Endometrial microvascular endothelial cells (primary cell): ENCODE results near the gene CCNJL. TPM values are rescaled to one million over a fixed set of nuclear protein-coding genes. Genes with fewer than 3 reads are reported as not detected.

Source experiments
- in situ Hi-C: cut with HindIII; loops from 2 replicates; pipeline ENCODE4 v1.10.0; 2017; ENCODE audit warnings: low sequenced_read_pairs, low pct_unique_long_range_greater_than_20kb; ENCODE audit errors: inconsistent ontology term
- total RNA-seq: library from RNA; depleted of rRNA; stranded (reverse); fragments of >200 nt; gene quantifications from one replicate; pipeline ENCODE4 v1.2.3, GENCODE V29; 2015; ENCODE audit errors: inconsistent ontology term

CCNJL gene
- total RNA-seq, 1 donor from 2014 or later, result 8.6 TPM

- in situ Hi-C loops, result no loop called here
Observed at GRCh38 chr5:160245506-160246086, 66.8 kb downstream of the CCNJL start.

GRCh38 chr5:160242145-160242544 lies 70.2 kb downstream of the CCNJL start:
- in situ Hi-C loops, result no loop called here

- in situ Hi-C loops, result no loop called here
Observed at GRCh38 chr5:160240350-160240749, 72.0 kb downstream of the CCNJL start.

- in situ Hi-C loops, result no loop called here
Observed at GRCh38 chr5:160237571-160238093, 74.7 kb downstream of the CCNJL start.

GRCh38 chr5:160235731-160236130 lies 76.6 kb downstream of the CCNJL start:
- in situ Hi-C loops, result no loop called here

GRCh38 chr5:160233215-160233614 lies 79.1 kb downstream of the CCNJL start:
- in situ Hi-C loops, result no loop called here

GRCh38 chr5:160231783-160232342 lies 80.5 kb downstream of the CCNJL start:
- in situ Hi-C loops, result no loop called here

GRCh38 chr5:160230686-160231527 lies 81.5 kb downstream of the CCNJL start:
- in situ Hi-C loops, result no loop called here

GRCh38 chr5:160229190-160229742 lies 83.1 kb downstream of the CCNJL start, which contains the start of gene FABP6:
Gene FABP6 (plus strand): TSS chr5:160229506. CDS start chr5:160229558, 52 bp downstream.
- in situ Hi-C loops, result no loop called here

GRCh38 chr5:160227012-160227411 lies 85.4 kb downstream of the CCNJL start:
- in situ Hi-C loops, result no loop called here

GRCh38 chr5:160221082-160221481 lies 91.3 kb downstream of the CCNJL start:
- in situ Hi-C loops, result no loop called here

- in situ Hi-C loops, result no loop called here
Observed at GRCh38 chr5:160219356-160219755, 93.0 kb downstream of the CCNJL start.

- in situ Hi-C loops, result no loop called here
Observed at GRCh38 chr5:160213537-160213936, 98.8 kb downstream of the CCNJL start.

GRCh38 chr5:160211352-160211751 lies 101.0 kb downstream of the CCNJL start:
- in situ Hi-C loops, result no loop called here

- in situ Hi-C loops, result no loop called here
Observed at GRCh38 chr5:160210606-160211005, 101.8 kb downstream of the CCNJL start.

- in situ Hi-C loops, result no loop called here
Observed at GRCh38 chr5:160209917-160210316, 102.4 kb downstream of the CCNJL start.

GRCh38 chr5:160207061-160207460 lies 105.3 kb downstream of the CCNJL start:
- in situ Hi-C loops, result no loop called here
